NCI-H526 treated with DMSO at 0.1 percent for 48 hours (cell line): ENCODE data around the gene YY2.
"Not testable (repeated sequence)": the region's sequence is repeated elsewhere in the genome, so short reads cannot be mapped to it uniquely, and the experiment has no call there.

ENCODE experiments used
- DNase-seq: peaks from one replicate; lab custom pipeline; 2025; lab: John Stamatoyannopoulos, UW

YY2 gene

GRCh38 chrX:21874182-21874581 is 18.4 kb downstream of the YY2 start:
- not testable (repeated sequence) for DNase-seq

DNA sequence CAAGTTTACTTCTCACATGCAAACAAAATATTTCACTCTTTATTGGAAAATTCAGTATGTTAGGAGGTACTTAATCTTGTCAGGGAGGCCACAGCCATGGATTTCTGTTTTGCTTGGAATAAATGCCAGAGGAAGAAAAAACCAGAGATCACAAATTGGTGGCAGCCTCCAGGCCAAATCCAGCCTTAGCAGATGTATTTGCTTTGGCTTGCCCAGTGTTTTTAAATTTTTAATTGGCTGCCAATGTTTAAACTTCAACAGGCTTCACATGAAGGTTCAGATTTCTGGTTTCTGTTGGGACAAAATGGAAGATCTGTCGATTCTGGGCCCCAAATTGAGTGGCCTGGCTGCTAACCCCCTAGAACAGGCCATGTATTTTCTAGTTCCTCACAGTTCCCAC is 19.2 kb downstream of the YY2 start:
- no peak for DNase-seq

DNA sequence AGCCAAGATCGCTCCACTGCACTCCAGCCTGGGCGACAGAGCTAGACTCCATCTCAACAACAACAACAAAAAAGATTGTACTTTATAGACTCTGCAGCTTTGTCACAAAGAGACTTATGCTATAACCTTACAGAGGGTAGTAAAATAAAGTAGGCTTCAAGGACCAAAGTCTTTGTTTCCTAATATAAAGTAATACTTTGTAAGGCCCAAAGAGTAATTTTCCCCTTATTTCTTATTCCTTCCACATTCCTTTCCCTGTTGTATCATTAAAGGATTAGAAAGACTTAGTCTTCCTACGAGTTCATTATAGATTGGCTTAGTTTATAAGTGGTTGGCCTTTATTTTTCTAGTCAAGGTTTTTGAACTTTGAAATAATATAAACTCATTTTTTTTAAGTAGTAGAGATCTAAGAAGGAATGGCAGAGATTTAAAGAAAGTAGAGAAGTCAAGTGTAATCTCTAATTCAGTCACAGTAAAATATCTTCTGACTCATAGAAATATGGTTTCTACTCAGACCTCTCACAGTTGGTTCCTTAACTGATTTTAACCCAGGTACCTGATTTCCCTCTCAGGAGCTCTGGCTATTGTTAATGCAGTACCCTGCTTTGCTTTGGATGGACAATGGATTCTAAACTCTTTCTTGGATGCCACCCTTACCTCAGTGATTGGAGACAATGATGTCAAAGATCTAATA is 26.2 kb downstream of the YY2 start:
- DNase-seq: no peak

GRCh38 chrX:21883258-21883657 is 27.5 kb downstream of the YY2 start:
- no peak for DNase-seq

- no peak for DNase-seq
Measured at GRCh38 chrX:21885568-21885967, 29.8 kb downstream of the YY2 start.

DNA sequence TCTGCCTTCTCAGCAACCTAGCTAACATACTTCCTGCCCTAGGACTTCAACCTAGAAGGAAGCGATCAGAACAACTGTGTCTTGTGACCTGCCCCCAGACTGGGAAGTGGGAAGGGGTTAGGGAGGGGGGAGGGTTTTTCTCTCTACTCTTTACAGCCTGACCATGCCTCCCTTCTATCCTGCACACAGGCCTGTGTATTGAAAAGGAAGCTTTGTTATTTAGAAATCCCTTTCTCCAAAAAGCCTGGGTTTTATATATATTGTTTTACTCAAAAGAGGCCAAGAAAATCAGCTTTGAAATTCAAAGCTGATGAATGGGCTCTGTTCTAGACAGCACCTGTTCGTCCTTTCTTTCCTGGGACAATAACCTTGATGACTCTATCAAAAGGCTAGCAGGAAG is 49.5 kb downstream of the YY2 start:
- no peak for DNase-seq

DNA sequence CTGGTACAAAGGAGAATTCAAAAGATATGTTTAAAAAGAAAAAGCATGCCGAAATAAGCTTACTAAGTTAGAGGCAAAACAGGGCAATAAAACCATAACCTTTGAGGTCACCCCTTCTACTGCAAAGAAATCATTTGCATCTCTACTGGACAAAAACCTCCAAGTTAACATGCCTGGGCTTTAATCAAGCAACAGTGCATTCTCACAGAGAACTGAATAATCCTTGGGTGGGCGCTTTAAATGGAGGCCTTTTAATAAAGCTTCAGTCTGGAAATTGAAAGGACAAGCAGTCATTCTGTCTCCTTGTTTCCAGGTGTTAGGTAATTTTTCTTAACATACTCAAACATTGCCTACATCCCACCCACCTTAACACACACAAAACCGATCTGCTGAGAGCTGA is 50.2 kb downstream of the YY2 start:
- peak; percentile 63 for DNase-seq

DNA sequence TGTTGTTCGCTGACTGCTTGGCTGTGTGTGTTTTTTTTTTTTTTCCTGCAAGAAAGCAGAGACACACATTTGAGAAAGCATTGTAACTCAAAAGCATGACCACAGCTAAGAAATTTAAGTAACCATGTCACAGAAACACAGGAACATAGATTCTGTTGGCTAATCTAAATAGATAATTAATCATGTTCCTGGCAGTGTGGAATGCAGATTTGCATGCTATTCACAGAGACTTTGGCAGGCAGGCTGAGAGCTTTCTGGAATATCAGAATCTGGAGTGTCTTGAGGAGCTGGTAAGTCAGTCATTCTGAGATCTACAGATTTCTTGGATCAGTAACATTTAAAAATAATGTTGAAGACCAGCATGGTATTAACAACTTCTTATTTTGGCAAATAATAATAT is 51.5 kb downstream of the YY2 start:
- DNase-seq: peak; percentile 85
